ENCODE measurements around the gene PCSK9.
A peak's percentile ranks its signal among the peaks of the same experiment; 100 is the strongest.

PCSK9 gene

GRCh38 chr1:55034476-55035133 is 4.7 kb upstream of the PCSK9 start:
- Histone ChIP-seq H2AFZ (ENCODE audit: low read length, unreplicated experiment) (no peak overlapping the region), H3K27ac (ENCODE audit: low read depth, low read length) (no peak overlapping the region), H3K79me2 (ENCODE audit: control insufficient read depth, insufficient read depth, low read length, unreplicated experiment) (no peaks in the 10 kb centered on the region), H3K4me1 (ENCODE audit: control insufficient read depth, insufficient read depth, low read length, unreplicated experiment) (no peaks in the 10 kb centered on the region), H3K36me3 (ENCODE audit: insufficient read depth, low read length) (no peaks in the 10 kb centered on the region), H3K4me3 (ENCODE audit: low read depth, low read length) (no peak overlapping the region), H3K27me3 (ENCODE audit: insufficient read depth, low read length) (peaks cover 63% of the 10 kb centered on the region)

- H3K36me3 ChIP-seq (ENCODE audit: insufficient read depth, low read length) = no peaks in the 10 kb centered on the region
- H2AFZ ChIP-seq (ENCODE audit: low read length, unreplicated experiment) = no peak overlapping the region
- no peaks in the 10 kb centered on the region for H3K4me1 ChIP-seq (ENCODE audit: control insufficient read depth, insufficient read depth, low read length, unreplicated experiment)
- H3K4me3 ChIP-seq (ENCODE audit: low read depth, low read length) = no peak overlapping the region
- H3K27ac ChIP-seq (ENCODE audit: low read depth, low read length) = no peak overlapping the region
- H3K79me2 ChIP-seq (ENCODE audit: control insufficient read depth, insufficient read depth, low read length, unreplicated experiment) = no peaks in the 10 kb centered on the region
- peaks cover 76% of the 10 kb centered on the region for H3K27me3 ChIP-seq (ENCODE audit: insufficient read depth, low read length)
These were observed 3.4 kb upstream of the PCSK9 start for GRCh38 chr1:55035904-55036303.

GRCh38 chr1:55037733-55038551 is 1.4 kb upstream of the PCSK9 start:
- no peak overlapping the region for H2AFZ ChIP-seq (ENCODE audit: low read length, unreplicated experiment)
- no peak overlapping the region for H3K4me3 ChIP-seq (ENCODE audit: low read depth, low read length)
- H3K27ac ChIP-seq (ENCODE audit: low read depth, low read length) = no peak overlapping the region
- no peaks in the 10 kb centered on the region for H3K4me1 ChIP-seq (ENCODE audit: control insufficient read depth, insufficient read depth, low read length, unreplicated experiment)
- no peaks in the 10 kb centered on the region for H3K79me2 ChIP-seq (ENCODE audit: control insufficient read depth, insufficient read depth, low read length, unreplicated experiment)
- H3K36me3 ChIP-seq (ENCODE audit: insufficient read depth, low read length) = no peaks in the 10 kb centered on the region
- H3K27me3 ChIP-seq (ENCODE audit: insufficient read depth, low read length) = peaks cover 93% of the 10 kb centered on the region

GRCh38 chr1:55038552-55038838 is 853 bp upstream of the PCSK9 start:
- Histone ChIP-seq H2AFZ (ENCODE audit: low read length, unreplicated experiment) (no peak overlapping the region), H3K4me3 (ENCODE audit: low read depth, low read length) (no peak overlapping the region)

GRCh38 chr1:55038974-55039341 is 390 bp upstream of the PCSK9 start:
- no peaks in the 10 kb centered on the region for H3K4me1 ChIP-seq (ENCODE audit: control insufficient read depth, insufficient read depth, low read length, unreplicated experiment)
- H3K4me3 ChIP-seq (ENCODE audit: low read depth, low read length) = peak overlapping the region; percentile 71; the same call in 1 of the 2 replicates
- peaks cover 84% of the 10 kb centered on the region for H3K27me3 ChIP-seq (ENCODE audit: insufficient read depth, low read length)
- no peaks in the 10 kb centered on the region for H3K36me3 ChIP-seq (ENCODE audit: insufficient read depth, low read length)
- no peaks in the 10 kb centered on the region for H3K79me2 ChIP-seq (ENCODE audit: control insufficient read depth, insufficient read depth, low read length, unreplicated experiment)
- H2AFZ ChIP-seq (ENCODE audit: low read length, unreplicated experiment) = no peak overlapping the region
- H3K27ac ChIP-seq (ENCODE audit: low read depth, low read length) = no peak overlapping the region

More at GRCh38 chr1:55038552-55038838, 853 bp upstream of the PCSK9 start:
- Histone ChIP-seq H3K27me3 (ENCODE audit: insufficient read depth, low read length) (peaks cover 89% of the 10 kb centered on the region), H3K4me1 (ENCODE audit: control insufficient read depth, insufficient read depth, low read length, unreplicated experiment) (no peaks in the 10 kb centered on the region), H3K36me3 (ENCODE audit: insufficient read depth, low read length) (no peaks in the 10 kb centered on the region), H3K27ac (ENCODE audit: low read depth, low read length) (no peak overlapping the region), H3K79me2 (ENCODE audit: control insufficient read depth, insufficient read depth, low read length, unreplicated experiment) (no peaks in the 10 kb centered on the region)

GRCh38 chr1:55040083-55040932 is 960 bp downstream of the PCSK9 start:
- H2AFZ ChIP-seq (ENCODE audit: low read length, unreplicated experiment) = no peak overlapping the region
- H3K79me2 ChIP-seq (ENCODE audit: control insufficient read depth, insufficient read depth, low read length, unreplicated experiment) = no peaks in the 10 kb centered on the region

GRCh38 chr1:55040933-55041494 is 1.7 kb downstream of the PCSK9 start:
- H3K27ac ChIP-seq (ENCODE audit: low read depth, low read length) = no peak overlapping the region
- no peak overlapping the region for H2AFZ ChIP-seq (ENCODE audit: low read length, unreplicated experiment)
- H3K27me3 ChIP-seq (ENCODE audit: insufficient read depth, low read length) = peaks cover 65% of the 10 kb centered on the region

More at GRCh38 chr1:55040083-55040932, 960 bp downstream of the PCSK9 start:
- H3K27me3 ChIP-seq (ENCODE audit: insufficient read depth, low read length) = peaks cover 72% of the 10 kb centered on the region
- no peaks in the 10 kb centered on the region for H3K4me1 ChIP-seq (ENCODE audit: control insufficient read depth, insufficient read depth, low read length, unreplicated experiment)
- peak overlapping the region; percentile 71 for H3K4me3 ChIP-seq (ENCODE audit: low read depth, low read length)
- H3K27ac ChIP-seq (ENCODE audit: low read depth, low read length) = no peak overlapping the region
- H3K36me3 ChIP-seq (ENCODE audit: insufficient read depth, low read length) = no peaks in the 10 kb centered on the region

GRCh38 chr1:55041613-55042012 is 2.3 kb downstream of the PCSK9 start:
- no peak overlapping the region for H3K4me3 ChIP-seq (ENCODE audit: low read depth, low read length)
- no peak overlapping the region for H3K27ac ChIP-seq (ENCODE audit: low read depth, low read length)
- no peaks in the 10 kb centered on the region for H3K4me1 ChIP-seq (ENCODE audit: control insufficient read depth, insufficient read depth, low read length, unreplicated experiment)
- H2AFZ ChIP-seq (ENCODE audit: low read length, unreplicated experiment) = no peak overlapping the region
- no peaks in the 10 kb centered on the region for H3K79me2 ChIP-seq (ENCODE audit: control insufficient read depth, insufficient read depth, low read length, unreplicated experiment)
- H3K36me3 ChIP-seq (ENCODE audit: insufficient read depth, low read length) = no peaks in the 10 kb centered on the region
- peaks cover 59% of the 10 kb centered on the region for H3K27me3 ChIP-seq (ENCODE audit: insufficient read depth, low read length)

More at GRCh38 chr1:55040933-55041494, 1.7 kb downstream of the PCSK9 start:
- no peaks in the 10 kb centered on the region for H3K79me2 ChIP-seq (ENCODE audit: control insufficient read depth, insufficient read depth, low read length, unreplicated experiment)
- no peaks in the 10 kb centered on the region for H3K4me1 ChIP-seq (ENCODE audit: control insufficient read depth, insufficient read depth, low read length, unreplicated experiment)
- H3K36me3 ChIP-seq (ENCODE audit: insufficient read depth, low read length) = no peaks in the 10 kb centered on the region
- H3K4me3 ChIP-seq (ENCODE audit: low read depth, low read length) = no peak overlapping the region; the same call in 1 of the 2 replicates

GRCh38 chr1:55043011-55043410 is 3.7 kb downstream of the PCSK9 start:
- H3K4me3 ChIP-seq (ENCODE audit: low read depth, low read length) = no peak overlapping the region
- H3K36me3 ChIP-seq (ENCODE audit: insufficient read depth, low read length) = no peaks in the 10 kb centered on the region
- H3K79me2 ChIP-seq (ENCODE audit: control insufficient read depth, insufficient read depth, low read length, unreplicated experiment) = no peaks in the 10 kb centered on the region
- H3K4me1 ChIP-seq (ENCODE audit: control insufficient read depth, insufficient read depth, low read length, unreplicated experiment) = no peaks in the 10 kb centered on the region
- H3K27ac ChIP-seq (ENCODE audit: low read depth, low read length) = no peak overlapping the region
- H3K27me3 ChIP-seq (ENCODE audit: insufficient read depth, low read length) = peaks cover 46% of the 10 kb centered on the region
- no peak overlapping the region for H2AFZ ChIP-seq (ENCODE audit: low read length, unreplicated experiment)

- H3K4me3 ChIP-seq (ENCODE audit: low read depth, low read length) = no peak overlapping the region
- no peaks in the 10 kb centered on the region for H3K79me2 ChIP-seq (ENCODE audit: control insufficient read depth, insufficient read depth, low read length, unreplicated experiment)
- peaks cover 38% of the 10 kb centered on the region for H3K27me3 ChIP-seq (ENCODE audit: insufficient read depth, low read length)
- H3K27ac ChIP-seq (ENCODE audit: low read depth, low read length) = no peak overlapping the region
- no peaks in the 10 kb centered on the region for H3K4me1 ChIP-seq (ENCODE audit: control insufficient read depth, insufficient read depth, low read length, unreplicated experiment)
- no peak overlapping the region for H2AFZ ChIP-seq (ENCODE audit: low read length, unreplicated experiment)
- H3K36me3 ChIP-seq (ENCODE audit: insufficient read depth, low read length) = no peaks in the 10 kb centered on the region
These were observed 4.4 kb downstream of the PCSK9 start for GRCh38 chr1:55043726-55044125.

Data from ACC112 (cell line).